CD14-positive monocyte (primary cell): ENCODE results near the gene CADM1. TPM values are rescaled to one million over a fixed set of nuclear protein-coding genes. Genes with fewer than 3 reads are reported as not detected.

Source experiments
- DNase-seq, 3 donors: peaks; one replicate each; pipeline ENCODE4 v3.0.0-alpha.2; 2011 to 2022
- H2AFZ ChIP-seq: 2 replicates; pipeline ENCODE4 v1.6.0; 2012; ENCODE audit warnings: mild to moderate bottlenecking, low read depth, low read length, inconsistent platforms; ENCODE audit not compliant: insufficient read depth, poor library complexity, severe bottlenecking
- H3K27ac ChIP-seq, 2 donors: 1 replicate in 1 of 2; 2 replicates in 1 of 2; pipeline ENCODE4 v1.5.1; 2012 to 2013; ENCODE audit warnings: low read length in 2 of 2, control low read depth in 1 of 2, inconsistent platforms in 1 of 2, low read depth in 1 of 2, mild to moderate bottlenecking in 1 of 2
- H3K27me3 ChIP-seq, 2 donors: one replicate each; pipeline versions ENCODE4 v1.6.0 to v1.6.1; 2011 to 2013; ENCODE audit warnings: low read length in 2 of 2; ENCODE audit not compliant: control insufficient read depth in 2 of 2, insufficient read depth in 2 of 2
- H3K36me3 ChIP-seq, 2 donors: replicated peaks in 1 of 2; 1 replicate in 1 of 2; 2 replicates in 1 of 2; pipeline versions ENCODE4 v1.5.1 to v1.6.1; 2012 to 2013; ENCODE audit warnings: low read length in 2 of 2, control low read depth in 1 of 2, inconsistent platforms in 1 of 2, mild to moderate bottlenecking in 1 of 2; ENCODE audit not compliant: insufficient read depth in 2 of 2, control insufficient read depth in 1 of 2
- H3K4me1 ChIP-seq, 2 donors: 1 replicate in 1 of 2; 2 replicates in 1 of 2; pipeline versions ENCODE4 v1.5.1 to v1.6.1; 2012 to 2013; ENCODE audit warnings: low read length in 2 of 2, control low read depth in 1 of 2, inconsistent platforms in 1 of 2, mild to moderate bottlenecking in 1 of 2, moderate library complexity in 1 of 2; ENCODE audit not compliant: insufficient read depth in 2 of 2, control insufficient read depth in 1 of 2
- H3K4me2 ChIP-seq: replicated peaks from 2 replicates; pipeline ENCODE3; 2012; ENCODE audit warnings: low read length, moderate library complexity, mild to moderate bottlenecking; ENCODE audit not compliant: poor library complexity, severe bottlenecking; ENCODE audit errors: extremely low read depth
- H3K4me3 ChIP-seq, 3 experiments: fragments of 200-600 bp in 1 of 3; sonication (generic) in 1 of 3; replicated peaks in 1 of 3; 1 replicate in 2 of 3; 2 replicates in 1 of 3; pipeline ENCODE4 v1.5.1; 2011 to 2013; ENCODE audit warnings: low read length in 3 of 3, mild to moderate bottlenecking in 3 of 3, control low read depth in 2 of 3, low read depth in 2 of 3, inconsistent platforms in 1 of 3, moderate library complexity in 1 of 3
- H3K79me2 ChIP-seq: 2 replicates; pipeline ENCODE4 v1.6.0; 2012; ENCODE audit warnings: mild to moderate bottlenecking, control low read depth, inconsistent platforms, low read length, moderate library complexity; ENCODE audit not compliant: insufficient read depth
- H3K9ac ChIP-seq: 2 replicates; pipeline ENCODE4 v1.6.0; 2017; ENCODE audit warnings: low read length, mild to moderate bottlenecking; ENCODE audit not compliant: insufficient read depth, poor library complexity, severe bottlenecking
- H3K9me3 ChIP-seq, 2 donors: replicated peaks in 1 of 2; 1 replicate in 1 of 2; 2 replicates in 1 of 2; pipeline versions ENCODE4 v1.5.1 to v1.6.1; 2012 to 2013; ENCODE audit warnings: low read length in 2 of 2, control low read depth in 1 of 2; ENCODE audit not compliant: control insufficient read depth in 1 of 2, insufficient read depth in 1 of 2
- H4K20me1 ChIP-seq: 2 replicates; pipeline ENCODE4 v1.6.0; 2012; ENCODE audit warnings: mild to moderate bottlenecking, low read length, control low read depth, moderate library complexity; ENCODE audit not compliant: insufficient read depth
- H3K27ac Mint-ChIP-seq, 7 donors: one replicate each; pipeline ENCODE4 v1.8.0; 2020; ENCODE audit warnings: mild to moderate bottlenecking in 7 of 7, mixed read lengths in 7 of 7, moderate library complexity in 6 of 7, inconsistent platforms in 2 of 7
- H3K27me3 Mint-ChIP-seq, 3 donors: one replicate each; pipeline ENCODE4 v1.8.0; 2021 to 2022; ENCODE audit warnings: low read depth in 3 of 3, mild to moderate bottlenecking in 3 of 3, mixed read lengths in 3 of 3, moderate library complexity in 3 of 3, inconsistent platforms in 1 of 3
- H3K36me3 Mint-ChIP-seq, 2 donors: one replicate each; pipeline ENCODE4 v1.8.0; 2020; ENCODE audit warnings: mixed read lengths in 2 of 2, inconsistent platforms in 1 of 2, mild to moderate bottlenecking in 1 of 2
- H3K4me1 Mint-ChIP-seq: one replicate; pipeline ENCODE4 v1.8.0; 2020; ENCODE audit warnings: mild to moderate bottlenecking, mixed read lengths
- H3K4me3 Mint-ChIP-seq, 2 donors: one replicate each; pipeline ENCODE4 v1.8.0; 2020; ENCODE audit warnings: mild to moderate bottlenecking in 2 of 2, mixed read lengths in 2 of 2, moderate library complexity in 1 of 2
- H3K9me3 Mint-ChIP-seq, 7 donors: one replicate each; pipeline ENCODE4 v1.8.0; 2020 to 2022; ENCODE audit warnings: mixed read lengths in 7 of 7, mild to moderate bottlenecking in 6 of 7, moderate library complexity in 6 of 7, inconsistent platforms in 2 of 7
- WGBS: methylation state at CpG from one replicate; pipeline ENCODE4 v1.1.5; 2013; ENCODE audit warnings: missing lambda C conversion rate; ENCODE audit not compliant: insufficient coverage; 5-methylcytosine and 5-hydroxymethylcytosine counted together
- intact Hi-C, 2 donors: fragments of 100-400 bp; cut with micrococcal nuclease; formaldehyde crosslinking; loops; one replicate each; pipeline versions ENCODE4 v1.15.0 to v1.15.1; 2023
- polyA plus RNA-seq, 3 donors: library from polyadenylated mRNA; depleted of rRNA in 1 of 3; unstranded in 2 of 3; stranded (reverse) in 1 of 3; fragments of 300-500 nt in 2 of 3; fragments of >200 nt in 1 of 3; fragmentation: Illumina TruSeq in 2 of 3; gene quantifications; 1 replicate in 2 of 3; 2 replicates in 1 of 3; pipeline ENCODE4 v1.2.3, GENCODE V29; 2012 to 2021
- TF ChIP-seq, protein P1 (sequence below): fragments of 200-600 bp; IDR thresholded peaks from one replicate; pipeline ENCODE4 v1.8.0; 2022; ENCODE audit warnings: antibody characterized with exemption, mild to moderate bottlenecking

The CADM1 gene
- polyA plus RNA-seq, 3 donors: not detected

GRCh38 chr11:115159207-115159606 lies 345.0 kb downstream of the CADM1 start:
- H3K36me3 ChIP-seq: no peaks in the 10 kb centered on the region
- H3K27ac ChIP-seq: no peak overlapping the region
- intact Hi-C loops: no loop called here
- no peaks in the 10 kb centered on the region for H3K36me3 Mint-ChIP-seq
- no peak overlapping the region for H3K4me2 ChIP-seq
- no peaks in the 10 kb centered on the region for H3K79me2 ChIP-seq
- TF ChIP-seq, protein P1, sequence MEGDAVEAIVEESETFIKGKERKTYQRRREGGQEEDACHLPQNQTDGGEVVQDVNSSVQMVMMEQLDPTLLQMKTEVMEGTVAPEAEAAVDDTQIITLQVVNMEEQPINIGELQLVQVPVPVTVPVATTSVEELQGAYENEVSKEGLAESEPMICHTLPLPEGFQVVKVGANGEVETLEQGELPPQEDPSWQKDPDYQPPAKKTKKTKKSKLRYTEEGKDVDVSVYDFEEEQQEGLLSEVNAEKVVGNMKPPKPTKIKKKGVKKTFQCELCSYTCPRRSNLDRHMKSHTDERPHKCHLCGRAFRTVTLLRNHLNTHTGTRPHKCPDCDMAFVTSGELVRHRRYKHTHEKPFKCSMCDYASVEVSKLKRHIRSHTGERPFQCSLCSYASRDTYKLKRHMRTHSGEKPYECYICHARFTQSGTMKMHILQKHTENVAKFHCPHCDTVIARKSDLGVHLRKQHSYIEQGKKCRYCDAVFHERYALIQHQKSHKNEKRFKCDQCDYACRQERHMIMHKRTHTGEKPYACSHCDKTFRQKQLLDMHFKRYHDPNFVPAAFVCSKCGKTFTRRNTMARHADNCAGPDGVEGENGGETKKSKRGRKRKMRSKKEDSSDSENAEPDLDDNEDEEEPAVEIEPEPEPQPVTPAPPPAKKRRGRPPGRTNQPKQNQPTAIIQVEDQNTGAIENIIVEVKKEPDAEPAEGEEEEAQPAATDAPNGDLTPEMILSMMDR: no peak
- H3K9me3 Mint-ChIP-seq: peaks cover 0 to 6% (median 0%) of the 10 kb centered on the region in 7 donors
- no peak overlapping the region for H2AFZ ChIP-seq
- H3K9ac ChIP-seq: no peak overlapping the region
- H3K27me3 ChIP-seq: no peaks in the 10 kb centered on the region
- no peak overlapping the region for H3K4me3 Mint-ChIP-seq
- 80% methylated on average over 8 of the region's 9 CpGs for WGBS
- peaks cover 0 to 2% (median 1%) of the 10 kb centered on the region in 3 donors for H3K27me3 Mint-ChIP-seq
- no peaks in the 10 kb centered on the region for H3K9me3 ChIP-seq
- H3K4me3 ChIP-seq: no peak overlapping the region
- no peaks in the 10 kb centered on the region for H3K4me1 ChIP-seq
- no peaks in the 10 kb centered on the region for H4K20me1 ChIP-seq
- no peak overlapping the region for H3K27ac Mint-ChIP-seq
- no peak for DNase-seq
- H3K4me1 Mint-ChIP-seq: no peaks in the 10 kb centered on the region

- no peak overlapping the region for H3K9ac ChIP-seq
- H3K36me3 Mint-ChIP-seq: no peaks in the 10 kb centered on the region
- peaks cover 0 to 1% (median 0%) of the 10 kb centered on the region in 3 donors for H3K27me3 Mint-ChIP-seq
- H3K9me3 ChIP-seq: peaks cover 0 to 5% of the 10 kb centered on the region in 2 donors
- no peaks in the 10 kb centered on the region for H4K20me1 ChIP-seq
- 77% methylated on average over 6 of the region's 6 CpGs for WGBS
- H3K27ac Mint-ChIP-seq: no peak overlapping the region
- no peak overlapping the region for H3K27ac ChIP-seq
- no peaks in the 10 kb centered on the region for H3K4me1 Mint-ChIP-seq
- no peak overlapping the region for H2AFZ ChIP-seq
- no peak overlapping the region for H3K4me2 ChIP-seq
- no peak overlapping the region for H3K4me3 ChIP-seq
- no peaks in the 10 kb centered on the region for H3K36me3 ChIP-seq
- peaks cover 0 to 9% (median under 1%) of the 10 kb centered on the region in 7 donors for H3K9me3 Mint-ChIP-seq
- DNase-seq: no peak
- no peak overlapping the region for H3K4me3 Mint-ChIP-seq
- H3K79me2 ChIP-seq: no peaks in the 10 kb centered on the region
- TF ChIP-seq, protein P1: no peak
- H3K27me3 ChIP-seq: no peaks in the 10 kb centered on the region
- no peaks in the 10 kb centered on the region for H3K4me1 ChIP-seq
- intact Hi-C loops: no loop called here
Measured at GRCh38 chr11:115158053-115158452, 346.2 kb downstream of the CADM1 start.
